Measurements from ENCODE around the gene B3GNT2. TPM values are rescaled to one million over a fixed set of nuclear protein-coding genes. Genes with fewer than 3 reads are reported as not detected.
"Not testable (repeated sequence)": the region's sequence is repeated elsewhere in the genome, so short reads cannot be mapped to it uniquely, and the experiment has no call there.

B3GNT2 gene
- total RNA-seq, 4 donors from 2014 or later: 28.1 to 41.6 (median 38.4) TPM

- H3K27ac ChIP-seq: no peak overlapping the region
- H3K27me3 ChIP-seq: no peaks in the 10 kb centered on the region
- in situ Hi-C loops (cut with MboI; ENCODE audit: low pct_ligation_motif_present in 1 of 4, low pct_unique_long_range_greater_than_20kb in 1 of 4, low sequenced_read_pairs in 3 of 4) (no loop called here), intact Hi-C loops (cut with DNase I; ENCODE audit: low total_unique reads) (no loop called here)
- TF ChIP-seq CTCF (IDR thresholded peaks at IDR 0.05) (no peak), EP300 (IDR thresholded peaks at IDR 0.05; ENCODE audit: low read depth) (no peak)
- no peaks in the 10 kb centered on the region for H3K4me1 ChIP-seq
- H3K4me3 ChIP-seq: no peak overlapping the region
- no peaks in the 10 kb centered on the region for H3K9me3 ChIP-seq
- H3K36me3 ChIP-seq: no peaks in the 10 kb centered on the region
- DNase-seq: no peak
- 85 to 90% methylated on average over 4 to 9 of the region's 9 CpGs for WGBS, 2 donors (ENCODE audit: low coverage in 1 of 2)
These were observed 37.3 kb upstream of the B3GNT2 start for GRCh38 chr2:62158444-62159121.

- in situ Hi-C loops (cut with MboI; ENCODE audit: low pct_ligation_motif_present in 1 of 4, low pct_unique_long_range_greater_than_20kb in 1 of 4, low sequenced_read_pairs in 3 of 4); H3K4me3 ChIP-seq: not testable (repeated sequence)
- WGBS, 2 donors (ENCODE audit: low coverage in 1 of 2): 94% methylated on average over 9 of the region's 9 CpGs; no CpG with 5 or more reads in 1 of the 2 donors
These were observed 35.2 kb upstream of the B3GNT2 start for GRCh38 chr2:62160691-62161090.

GRCh38 chr2:62163106-62163831 lies 32.6 kb upstream of the B3GNT2 start:
- no peaks in the 10 kb centered on the region for H3K27me3 ChIP-seq
- WGBS, 2 donors (ENCODE audit: low coverage in 1 of 2): 93 to 95% methylated on average over 3 of the region's 3 CpGs
- no peaks in the 10 kb centered on the region for H3K9me3 ChIP-seq
- no peak for TF ChIP-seq POLR2AphosphoS5 (IDR thresholded peaks at IDR 0.05)
- TF ChIP-seq POLR2A (IDR thresholded peaks at IDR 0.05): no peak
- no peak for TF ChIP-seq EP300 (IDR thresholded peaks at IDR 0.05; ENCODE audit: low read depth)
- no peak for TF ChIP-seq CTCF (IDR thresholded peaks at IDR 0.05)
- H3K36me3 ChIP-seq: no peaks in the 10 kb centered on the region
- no peak for DNase-seq
- no peaks in the 10 kb centered on the region for H3K4me1 ChIP-seq
- no peak overlapping the region for H3K27ac ChIP-seq
- in situ Hi-C loops (cut with MboI; ENCODE audit: low pct_ligation_motif_present in 1 of 4, low pct_unique_long_range_greater_than_20kb in 1 of 4, low sequenced_read_pairs in 3 of 4): no loop called here
- H3K4me3 ChIP-seq: no peak overlapping the region
- intact Hi-C loops (cut with DNase I; ENCODE audit: low total_unique reads): no loop called here

More at GRCh38 chr2:62160691-62161090, 35.2 kb upstream of the B3GNT2 start:
- H3K27ac ChIP-seq; DNase-seq; H3K27me3 ChIP-seq; intact Hi-C loops (cut with DNase I; ENCODE audit: low total_unique reads); H3K9me3 ChIP-seq; H3K4me1 ChIP-seq; H3K36me3 ChIP-seq: not testable (repeated sequence)

GRCh38 chr2:62163834-62164233 lies 32.1 kb upstream of the B3GNT2 start:
- Histone ChIP-seq H3K4me1 (no peaks in the 10 kb centered on the region), H3K36me3 (no peaks in the 10 kb centered on the region), H3K27me3 (no peaks in the 10 kb centered on the region), H3K4me3 (no peak overlapping the region), H3K9me3 (no peaks in the 10 kb centered on the region), H3K27ac (no peak overlapping the region)
- TF ChIP-seq POLR2AphosphoS5 (IDR thresholded peaks at IDR 0.05): no peak
- TF ChIP-seq CTCF (IDR thresholded peaks at IDR 0.05): no peak
- no peak for TF ChIP-seq EP300 (IDR thresholded peaks at IDR 0.05; ENCODE audit: low read depth)
- TF ChIP-seq POLR2A (IDR thresholded peaks at IDR 0.05): no peak
- DNase-seq: no peak
- in situ Hi-C loops (cut with MboI; ENCODE audit: low pct_ligation_motif_present in 1 of 4, low pct_unique_long_range_greater_than_20kb in 1 of 4, low sequenced_read_pairs in 3 of 4): no loop called here
- intact Hi-C loops (cut with DNase I; ENCODE audit: low total_unique reads): no loop called here
- 75 to 80% methylated on average over 2 of the region's 2 CpGs for WGBS, 2 donors (ENCODE audit: low coverage in 1 of 2)
